ENCODE results near the gene KLK11.

DNA sequence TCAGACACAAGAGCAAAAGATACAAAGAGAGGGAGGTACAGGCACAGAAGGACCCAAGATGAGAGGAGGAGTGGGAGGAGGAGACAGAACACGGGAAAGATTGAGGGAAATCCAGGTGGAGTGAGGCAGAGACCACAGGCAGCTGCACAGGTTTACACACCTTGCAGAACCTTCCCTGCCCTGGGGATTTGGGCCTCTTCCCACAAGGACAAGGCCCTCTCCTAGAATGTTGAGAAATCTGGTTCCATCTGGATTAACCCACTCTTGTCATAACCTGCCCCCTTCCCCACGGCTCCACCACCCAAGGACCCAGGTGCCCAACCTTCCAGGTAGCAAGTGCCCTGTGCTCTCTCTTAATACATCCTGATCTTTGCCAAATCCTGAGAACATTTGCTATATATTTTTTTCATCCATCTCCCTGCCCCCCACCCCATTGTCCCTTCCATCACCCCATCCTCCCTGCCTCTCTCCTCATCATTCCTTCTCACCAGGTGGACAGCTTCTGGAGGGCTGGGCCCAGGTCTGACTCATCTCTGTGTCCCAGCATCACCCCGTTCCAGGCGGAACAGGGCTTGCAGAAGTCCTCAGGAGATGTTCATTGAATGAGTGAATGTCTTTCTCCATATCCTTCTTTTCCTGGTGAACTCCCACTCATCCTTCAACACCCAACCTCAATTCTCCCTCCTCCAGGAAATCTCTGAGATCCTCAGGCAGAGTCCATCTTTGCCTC lies 16.2 kb downstream of the KLK11 start:
- TF ChIP-seq FOS (IDR thresholded peaks at IDR 0.05; ENCODE audit: borderline replicate concordance, extremely low read depth, insufficient read length) (no peak), USF2 (IDR thresholded peaks at IDR 0.05; ENCODE audit: borderline replicate concordance, low read depth, low read length) (no peak), CTCF (IDR thresholded peaks at IDR 0.05 in 2 of 3, conservative IDR thresholded peaks at IDR 0.05 in 1 of 3; ENCODE audit: control insufficient read depth in 2 of 3, extremely low read depth in 1 of 3, insufficient read depth in 1 of 3, low read depth in 3 of 3, low read length in 3 of 3) (no peak), RAD21 (IDR thresholded peaks at IDR 0.05; ENCODE audit: insufficient read depth, low read depth, low read length) (no peak), ESRRA (IDR thresholded peaks at IDR 0.05; ENCODE audit: low read length) (no peak), POLR2A (IDR thresholded peaks at IDR 0.05; ENCODE audit: low read depth, low read length) (no peak), POLR2AphosphoS5 (IDR thresholded peaks at IDR 0.05; ENCODE audit: low read length) (no peak), TCF7 (IDR thresholded peaks at IDR 0.05; ENCODE audit: borderline replicate concordance) (no peak), RCOR1 (conservative IDR thresholded peaks at IDR 0.05; ENCODE audit: low read depth, low read length) (no peak), EP300 (IDR thresholded peaks at IDR 0.05; ENCODE audit: borderline replicate concordance in 1 of 2, control insufficient read depth in 1 of 2, low read depth in 2 of 2, low read length in 2 of 2) (no peak), YY1 (IDR thresholded peaks at IDR 0.05; ENCODE audit: low read depth, low read length) (no peak)
- TF ChIP-seq, protein P1, sequence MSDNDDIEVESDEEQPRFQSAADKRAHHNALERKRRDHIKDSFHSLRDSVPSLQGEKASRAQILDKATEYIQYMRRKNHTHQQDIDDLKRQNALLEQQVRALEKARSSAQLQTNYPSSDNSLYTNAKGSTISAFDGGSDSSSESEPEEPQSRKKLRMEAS (IDR thresholded peaks at IDR 0.05; ENCODE audit: low read depth, low read length), result no peak
- TF ChIP-seq, protein P2, sequence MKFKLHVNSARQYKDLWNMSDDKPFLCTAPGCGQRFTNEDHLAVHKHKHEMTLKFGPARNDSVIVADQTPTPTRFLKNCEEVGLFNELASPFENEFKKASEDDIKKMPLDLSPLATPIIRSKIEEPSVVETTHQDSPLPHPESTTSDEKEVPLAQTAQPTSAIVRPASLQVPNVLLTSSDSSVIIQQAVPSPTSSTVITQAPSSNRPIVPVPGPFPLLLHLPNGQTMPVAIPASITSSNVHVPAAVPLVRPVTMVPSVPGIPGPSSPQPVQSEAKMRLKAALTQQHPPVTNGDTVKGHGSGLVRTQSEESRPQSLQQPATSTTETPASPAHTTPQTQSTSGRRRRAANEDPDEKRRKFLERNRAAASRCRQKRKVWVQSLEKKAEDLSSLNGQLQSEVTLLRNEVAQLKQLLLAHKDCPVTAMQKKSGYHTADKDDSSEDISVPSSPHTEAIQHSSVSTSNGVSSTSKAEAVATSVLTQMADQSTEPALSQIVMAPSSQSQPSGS (IDR thresholded peaks at IDR 0.05; ENCODE audit: low read length), result no peak
